Liver (tissue), 9 donors: ENCODE measurements around the gene SMIM7. TPM values are rescaled to one million over a fixed set of nuclear protein-coding genes. Genes with fewer than 3 reads are reported as not detected.
"Not testable (repeated sequence)": the region's sequence is repeated elsewhere in the genome, so short reads cannot be mapped to it uniquely, and the experiment has no call there.

Experiments used
- DNase-seq: peaks from one replicate; pipeline ENCODE4 v3.0.0-alpha.2; 2017; ENCODE audit warnings: low spot score
- H3K27ac ChIP-seq, 2 donors: one replicate each; pipeline ENCODE4 v1.7.0; 2013; ENCODE audit warnings: inconsistent platforms in 2 of 2, low read length in 2 of 2, control low read depth in 1 of 2, low read depth in 1 of 2, mild to moderate bottlenecking in 1 of 2
- H3K27me3 ChIP-seq, 4 donors: one replicate each; pipeline versions ENCODE4 v1.6.1 to v1.7.0; 2013; ENCODE audit warnings: low read length in 3 of 4, inconsistent platforms in 1 of 4, mild to moderate bottlenecking in 1 of 4, moderate library complexity in 1 of 4; ENCODE audit not compliant: control insufficient read depth in 4 of 4, insufficient read depth in 4 of 4
- H3K36me3 ChIP-seq, 4 donors: one replicate each; pipeline versions ENCODE4 v1.6.1 to v1.7.0; 2013; ENCODE audit warnings: low read length in 3 of 4, mild to moderate bottlenecking in 3 of 4, low read depth in 1 of 4, moderate library complexity in 1 of 4; ENCODE audit not compliant: control insufficient read depth in 4 of 4, insufficient read depth in 3 of 4
- H3K4me1 ChIP-seq, 4 donors: one replicate each; pipeline versions ENCODE4 v1.6.1 to v1.7.0; 2013; ENCODE audit warnings: low read length in 3 of 4, mild to moderate bottlenecking in 3 of 4, moderate library complexity in 1 of 4; ENCODE audit not compliant: control insufficient read depth in 4 of 4, insufficient read depth in 4 of 4
- H3K4me3 ChIP-seq, 3 donors: one replicate each; pipeline versions ENCODE4 v1.6.1 to v1.7.0; 2013; ENCODE audit warnings: low read length in 3 of 3, control low read depth in 1 of 3, low read depth in 1 of 3, mild to moderate bottlenecking in 1 of 3
- H3K9ac ChIP-seq, 2 donors: one replicate each; pipeline ENCODE4 v1.7.0; 2013; ENCODE audit warnings: low read length in 2 of 2, mild to moderate bottlenecking in 2 of 2, moderate library complexity in 2 of 2, control low read depth in 1 of 2, low read depth in 1 of 2
- H3K9me3 ChIP-seq, 4 donors: one replicate each; pipeline versions ENCODE4 v1.6.1 to v1.7.0; 2013; ENCODE audit warnings: low read length in 3 of 4; ENCODE audit not compliant: control insufficient read depth in 4 of 4
- ATF3 ChIP-seq: IDR thresholded peaks from 2 replicates; pipeline ENCODE4 v1.6.1; 2016; ENCODE audit warnings: antibody characterized with exemption
- CTCF ChIP-seq: fragments of 150-350 bp; IDR thresholded peaks from 2 replicates; pipeline ENCODE4 v1.5.1; 2017; ENCODE audit warnings: improper control_type of control experiment, low read depth, low read length; ENCODE audit not compliant: missing input control
- FOXA1 ChIP-seq: IDR thresholded peaks from 2 replicates; pipeline ENCODE4 v1.6.1; 2016; ENCODE audit warnings: antibody characterized with exemption
- FOXA2 ChIP-seq: IDR thresholded peaks from 2 replicates; pipeline ENCODE4 v1.6.1; 2016; ENCODE audit warnings: antibody characterized with exemption
- GABPA ChIP-seq, 2 donors: IDR thresholded peaks in 1 of 2; conservative IDR thresholded peaks in 1 of 2; 2 replicates each; pipeline ENCODE4 v1.6.1; 2016; ENCODE audit warnings: antibody characterized with exemption in 2 of 2, mild to moderate bottlenecking in 1 of 2, moderate library complexity in 1 of 2
- HNF4A ChIP-seq, 2 donors: conservative IDR thresholded peaks; 2 replicates each; pipeline ENCODE4 v1.6.1; 2016; ENCODE audit warnings: antibody characterized with exemption in 2 of 2, mild to moderate bottlenecking in 2 of 2
- JUND ChIP-seq, 2 donors: IDR thresholded peaks; 2 replicates each; pipeline ENCODE4 v1.6.1; 2016; ENCODE audit warnings: antibody characterized with exemption in 2 of 2
- NR2F2 ChIP-seq: IDR thresholded peaks from 2 replicates; pipeline ENCODE4 v1.6.1; 2016; ENCODE audit warnings: antibody characterized with exemption
- RAD21 ChIP-seq, 2 donors: IDR thresholded peaks; 2 replicates each; pipeline ENCODE4 v1.6.1; 2016; ENCODE audit warnings: antibody characterized with exemption in 2 of 2, mild to moderate bottlenecking in 2 of 2
- REST ChIP-seq: IDR thresholded peaks from 2 replicates; pipeline ENCODE4 v1.6.1; 2016; ENCODE audit warnings: antibody characterized with exemption, mild to moderate bottlenecking
- RXRA ChIP-seq, 2 donors: IDR thresholded peaks; 2 replicates each; pipeline ENCODE4 v1.6.1; 2017 to 2018; ENCODE audit warnings: antibody characterized with exemption in 2 of 2, mild to moderate bottlenecking in 1 of 2
- SP1 ChIP-seq: IDR thresholded peaks from 2 replicates; pipeline ENCODE4 v1.6.1; 2018; ENCODE audit warnings: antibody characterized with exemption, mild to moderate bottlenecking
- TAF1 ChIP-seq: conservative IDR thresholded peaks from 2 replicates; pipeline ENCODE4 v1.6.1; 2016; ENCODE audit warnings: antibody characterized with exemption, mild to moderate bottlenecking
- YY1 ChIP-seq: IDR thresholded peaks from 2 replicates; pipeline ENCODE4 v1.6.1; 2016; ENCODE audit warnings: antibody characterized with exemption, mild to moderate bottlenecking
- ZBTB33 ChIP-seq: IDR thresholded peaks from 2 replicates; pipeline ENCODE4 v1.6.1; 2016; ENCODE audit warnings: antibody characterized with exemption
- WGBS: extraction: QIAGEN DNeasy Blood & Tissue Kit; methylation state at CpG from one replicate; pipeline ENCODE4 v1.1.7; 2013; 5-methylcytosine and 5-hydroxymethylcytosine counted together
- polyA plus RNA-seq, 2 donors: library from polyadenylated mRNA; stranded (reverse) in 1 of 2; unstranded in 1 of 2; fragments of 200-250 nt in 1 of 2; fragments of >200 nt in 1 of 2; fragmentation: Nextera tagmentation in 1 of 2; extraction: Ambion mirVana in 1 of 2; gene quantifications; one replicate each; pipeline versions ENCODE4 v1.2.1 to v1.2.3, GENCODE V29; 2013 to 2015
- total RNA-seq, 2 donors: library from RNA; depleted of rRNA; stranded (reverse); fragments of >200 nt; gene quantifications; one replicate each; pipeline ENCODE4 v1.2.3, GENCODE V29; 2014
- TF ChIP-seq, protein P1 (sequence below): IDR thresholded peaks from 2 replicates; pipeline ENCODE4 v1.6.1; 2016; ENCODE audit warnings: antibody characterized with exemption
- donor health status: healthy.
- donor health status: healthy.
- donor health status: healthy.
- donor health status: healthy.
- donor health status: healthy.

The SMIM7 gene
- total and polyA plus RNA-seq, 4 donors: 35.2 to 81.8 (median 46.9) TPM

DNA sequence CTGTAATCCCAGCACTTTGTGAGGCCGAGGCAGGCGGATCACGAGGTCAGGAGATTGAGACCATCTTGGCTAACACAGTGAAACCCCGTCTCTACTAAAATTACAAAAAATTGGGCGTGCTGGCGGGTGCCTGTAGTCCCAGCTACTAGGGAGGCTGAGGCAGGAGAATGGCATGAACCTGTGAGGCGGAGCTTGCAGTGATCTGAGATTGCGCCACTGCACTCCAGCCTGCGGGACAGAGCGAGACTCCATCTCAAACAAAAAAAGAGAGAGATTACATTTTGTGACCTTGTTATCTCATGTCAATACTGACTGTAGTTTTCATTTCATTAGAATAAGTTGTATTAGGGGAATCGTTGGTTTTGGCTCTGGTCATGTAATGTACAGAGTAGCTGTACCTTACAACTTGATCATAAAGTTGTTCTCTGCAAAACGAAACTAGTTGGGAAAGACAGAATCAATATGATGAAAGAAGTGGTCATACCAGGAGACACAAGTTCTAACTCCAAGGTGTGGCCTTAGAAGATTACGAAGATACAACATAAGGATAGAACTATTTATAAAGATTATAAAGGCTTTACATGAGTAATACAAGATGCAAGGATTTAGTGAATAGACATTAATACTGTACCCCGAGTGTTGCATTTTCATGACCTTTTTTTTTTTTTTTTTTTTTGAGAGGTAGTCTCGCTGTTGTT lies 16.3 kb upstream of the SMIM7 start:
- no peak overlapping the region for H3K9ac ChIP-seq
- no peak for DNase-seq
- H3K9me3 ChIP-seq: peaks cover 0 to 4% (median 0%) of the 10 kb centered on the region in 4 donors
- no peak for TF ChIP-seq CTCF
- peak; percentile 26 for TF ChIP-seq FOXA2
- peak in 1 of 2 donors; percentile 32 for TF ChIP-seq RXRA (IDR thresholded peaks at IDR 0.05)
- peak; percentile 17 to 30 for TF ChIP-seq HNF4A (conservative IDR thresholded peaks at IDR 0.05)
- no peak for TF ChIP-seq NR2F2
- peak; percentile 69 for TF ChIP-seq YY1
- TF ChIP-seq SP1: no peak
- peak in 1 of 2 donors; percentile 17 for TF ChIP-seq RAD21 (IDR thresholded peaks at IDR 0.05)
- TF ChIP-seq, protein P1, sequence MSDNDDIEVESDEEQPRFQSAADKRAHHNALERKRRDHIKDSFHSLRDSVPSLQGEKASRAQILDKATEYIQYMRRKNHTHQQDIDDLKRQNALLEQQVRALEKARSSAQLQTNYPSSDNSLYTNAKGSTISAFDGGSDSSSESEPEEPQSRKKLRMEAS: no peak
- no peak for TF ChIP-seq ZBTB33
- no peak for TF ChIP-seq GABPA (IDR thresholded peaks at IDR 0.05 in 1 of 2, conservative IDR thresholded peaks at IDR 0.05 in 1 of 2)
- TF ChIP-seq FOXA1: no peak
- no peak for TF ChIP-seq JUND (IDR thresholded peaks at IDR 0.05)
- no peak for TF ChIP-seq ATF3
- TF ChIP-seq REST: no peak
- TF ChIP-seq TAF1: no peak
- peak overlapping the region; percentile 37 to 66 (median 43) for H3K4me3 ChIP-seq
- H3K36me3 ChIP-seq: peaks cover 0 to 9% (median 7%) of the 10 kb centered on the region in 4 donors
- peak overlapping the region in 1 of 2 donors; percentile 54 for H3K27ac ChIP-seq
- H3K27me3 ChIP-seq: no peaks in the 10 kb centered on the region
- WGBS: 55% methylated on average over 15 of the region's 15 CpGs
- H3K4me1 ChIP-seq: no peaks in the 10 kb centered on the region

- not testable (repeated sequence) for H3K4me1 ChIP-seq, H3K9me3 ChIP-seq, H3K9ac ChIP-seq, H3K27ac ChIP-seq, H3K4me3 ChIP-seq, H3K27me3 ChIP-seq, DNase-seq, H3K36me3 ChIP-seq
- 91% methylated on average over 4 of the region's 4 CpGs for WGBS
These were observed 13.9 kb upstream of the SMIM7 start for GRCh38 chr19:16673839-16674238.
